SK-N-SH (cell line): ENCODE measurements around the gene ABHD2.

Source experiments
- FOXJ3 ChIP-seq: sonication (generic); formaldehyde crosslinking; IDR thresholded peaks from 2 replicates; pipeline ENCODE4 v1.5.1; 2020; ENCODE audit warnings: mild to moderate bottlenecking, missing genetic modification reagents
- JUND ChIP-seq: IDR thresholded peaks from 2 replicates; pipeline ENCODE4 v1.4.0; 2012
- YY1 ChIP-seq: IDR thresholded peaks from 2 replicates; pipeline ENCODE4 v1.4.0; 2012; ENCODE audit warnings: low read depth, mild to moderate bottlenecking
- TF ChIP-seq, protein P1 (sequence below): fragments of 200-600 bp; sonication (generic); IDR thresholded peaks from 2 replicates; pipeline ENCODE4 v1.6.1; 2017; ENCODE audit warnings: antibody characterized with exemption, mild to moderate bottlenecking, moderate library complexity

GRCh38 chr15:89211678-89212170 lies 123.5 kb downstream of the ABHD2 start:
- TF ChIP-seq, protein P1, sequence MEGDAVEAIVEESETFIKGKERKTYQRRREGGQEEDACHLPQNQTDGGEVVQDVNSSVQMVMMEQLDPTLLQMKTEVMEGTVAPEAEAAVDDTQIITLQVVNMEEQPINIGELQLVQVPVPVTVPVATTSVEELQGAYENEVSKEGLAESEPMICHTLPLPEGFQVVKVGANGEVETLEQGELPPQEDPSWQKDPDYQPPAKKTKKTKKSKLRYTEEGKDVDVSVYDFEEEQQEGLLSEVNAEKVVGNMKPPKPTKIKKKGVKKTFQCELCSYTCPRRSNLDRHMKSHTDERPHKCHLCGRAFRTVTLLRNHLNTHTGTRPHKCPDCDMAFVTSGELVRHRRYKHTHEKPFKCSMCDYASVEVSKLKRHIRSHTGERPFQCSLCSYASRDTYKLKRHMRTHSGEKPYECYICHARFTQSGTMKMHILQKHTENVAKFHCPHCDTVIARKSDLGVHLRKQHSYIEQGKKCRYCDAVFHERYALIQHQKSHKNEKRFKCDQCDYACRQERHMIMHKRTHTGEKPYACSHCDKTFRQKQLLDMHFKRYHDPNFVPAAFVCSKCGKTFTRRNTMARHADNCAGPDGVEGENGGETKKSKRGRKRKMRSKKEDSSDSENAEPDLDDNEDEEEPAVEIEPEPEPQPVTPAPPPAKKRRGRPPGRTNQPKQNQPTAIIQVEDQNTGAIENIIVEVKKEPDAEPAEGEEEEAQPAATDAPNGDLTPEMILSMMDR: no peak
- no peak for TF ChIP-seq JUND
- no peak for TF ChIP-seq YY1
- no peak for TF ChIP-seq FOXJ3 (CRISPR knock-in tag)
